HG02678 (cell line): Measurements from ENCODE around the gene IFT27.

Experiments used
- ATAC-seq: cut with Tn5 transposase; IDR thresholded peaks from one replicate; pipeline ENCODE4 v1.9.1; 2021; ENCODE audit warnings: mild to moderate bottlenecking, moderate library complexity; ENCODE audit not compliant: unreplicated experiment

Gene IFT27

GRCh38 chr22:36728505-36728904, 47.4 kb downstream of the IFT27 start:
- no peak for ATAC-seq

GRCh38 chr22:36727927-36728488, 47.9 kb downstream of the IFT27 start:
- ATAC-seq: no peak

GRCh38 chr22:36727110-36727509, 48.8 kb downstream of the IFT27 start:
- no peak for ATAC-seq

- no peak for ATAC-seq
These were observed 49.9 kb downstream of the IFT27 start for GRCh38 chr22:36726007-36726380.

- ATAC-seq: no peak
These were observed 50.4 kb downstream of the IFT27 start for GRCh38 chr22:36725366-36726006.

GRCh38 chr22:36724836-36725235, 51.1 kb downstream of the IFT27 start:
- ATAC-seq: no peak

GRCh38 chr22:36722055-36722454, 53.9 kb downstream of the IFT27 start:
- ATAC-seq: no peak

- no peak for ATAC-seq
These were observed 60.3 kb downstream of the IFT27 start for GRCh38 chr22:36715647-36716046.

- ATAC-seq: no peak
These were observed 61.8 kb downstream of the IFT27 start for GRCh38 chr22:36714110-36714509.

- no peak for ATAC-seq
These were observed 62.5 kb downstream of the IFT27 start for GRCh38 chr22:36713436-36713835.
